Measurements from ENCODE around the gene TEAD1.

- no peak for TF ChIP-seq CTCF (conservative IDR thresholded peaks at IDR 0.05 in 1 of 2, IDR thresholded peaks at IDR 0.05 in 1 of 2; ENCODE audit: low read depth in 1 of 2, low read length in 2 of 2)
- TF ChIP-seq EZH2 (IDR thresholded peaks at IDR 0.05; ENCODE audit: low read length, missing control alignments) = no peak
These were observed 10.1 kb downstream of the TEAD1 start for GRCh38 chr11:12684315-12684714.

All from fibroblast of lung (primary cell).